LNCaP clone FGC (cell line): ENCODE measurements around the gene GPR152.

Experiments
- DNase-seq: peaks from one replicate; pipeline ENCODE4 v3.0.0-alpha.2; 2011; ENCODE audit warnings: low read depth
- H3K4me3 ChIP-seq: 2 replicates; pipeline ENCODE4 v1.5.1; 2011; ENCODE audit warnings: mild to moderate bottlenecking, low read depth, low read length, control low read depth
- CTCF ChIP-seq: IDR thresholded peaks from 2 replicates; pipeline ENCODE4 v1.5.1; 2012; ENCODE audit warnings: mild to moderate bottlenecking; ENCODE audit not compliant: control insufficient read depth, insufficient read depth; ENCODE audit errors: extremely low read depth

GPR152 gene

GRCh38 chr11:67423891-67424613 is 28.5 kb downstream of the GPR152 start:
- no peak overlapping the region for H3K4me3 ChIP-seq
- no peak for DNase-seq
- TF ChIP-seq CTCF, result no peak

GRCh38 chr11:67423466-67423865 is 29.1 kb downstream of the GPR152 start:
- no peak for DNase-seq
- no peak for TF ChIP-seq CTCF
- no peak overlapping the region for H3K4me3 ChIP-seq

- TF ChIP-seq CTCF, result no peak
- no peak overlapping the region for H3K4me3 ChIP-seq
- DNase-seq, result no peak
Measured at GRCh38 chr11:67422891-67423290, 29.6 kb downstream of the GPR152 start.

GRCh38 chr11:67421430-67422031 is 31.0 kb downstream of the GPR152 start:
- DNase-seq, result no peak

GRCh38 chr11:67420646-67421429 is 31.7 kb downstream of the GPR152 start:
- H3K4me3 ChIP-seq, result peak overlapping the region; percentile 51
- DNase-seq, result peak; percentile 50
- no peak for TF ChIP-seq CTCF

More at GRCh38 chr11:67421430-67422031, 31.0 kb downstream of the GPR152 start:
- peak overlapping the region; percentile 35 for H3K4me3 ChIP-seq
- TF ChIP-seq CTCF, result peak; percentile 19; the same call in 1 of the 2 replicates

GRCh38 chr11:67420147-67420645 is 32.3 kb downstream of the GPR152 start:
- DNase-seq, result no peak
- no peak for TF ChIP-seq CTCF
- peak overlapping the region; percentile 51 for H3K4me3 ChIP-seq
